Kidney epithelial cell (primary cell): ENCODE data around the gene KCNQ2. TPM values are rescaled to one million over a fixed set of nuclear protein-coding genes. Genes with fewer than 3 reads are reported as not detected.

Source experiments
- DNase-seq: peaks from one replicate; pipeline ENCODE4 v3.0.0-alpha.2; 2010; ENCODE audit warnings: low read depth
- H3K27me3 ChIP-seq: 2 replicates; pipeline ENCODE4 v1.6.0; 2011; ENCODE audit warnings: low read length; ENCODE audit not compliant: control insufficient read depth, insufficient read depth
- H3K36me3 ChIP-seq: 2 replicates; pipeline ENCODE4 v1.5.1; 2011; ENCODE audit warnings: low read length; ENCODE audit not compliant: control insufficient read depth, insufficient read depth
- H3K4me3 ChIP-seq: 2 replicates; pipeline ENCODE4 v1.5.1; 2011; ENCODE audit warnings: low read depth, mild to moderate bottlenecking, control low read depth, low read length
- total RNA-seq: library from RNA; depleted of rRNA; stranded (reverse); fragments of >200 nt; gene quantifications from 2 replicates; pipeline ENCODE4 v1.2.3, GENCODE V29; 2015
- TF ChIP-seq, protein P1 (sequence below): IDR thresholded peaks from 2 replicates; pipeline ENCODE4 v1.5.1; 2011; ENCODE audit warnings: mild to moderate bottlenecking, moderate library complexity, low read length, control low read depth, inconsistent platforms; ENCODE audit not compliant: insufficient read depth, poor library complexity, severe bottlenecking

The KCNQ2 gene
- total RNA-seq, 1 donor from 2014 or later, result 0.04 TPM

DNA sequence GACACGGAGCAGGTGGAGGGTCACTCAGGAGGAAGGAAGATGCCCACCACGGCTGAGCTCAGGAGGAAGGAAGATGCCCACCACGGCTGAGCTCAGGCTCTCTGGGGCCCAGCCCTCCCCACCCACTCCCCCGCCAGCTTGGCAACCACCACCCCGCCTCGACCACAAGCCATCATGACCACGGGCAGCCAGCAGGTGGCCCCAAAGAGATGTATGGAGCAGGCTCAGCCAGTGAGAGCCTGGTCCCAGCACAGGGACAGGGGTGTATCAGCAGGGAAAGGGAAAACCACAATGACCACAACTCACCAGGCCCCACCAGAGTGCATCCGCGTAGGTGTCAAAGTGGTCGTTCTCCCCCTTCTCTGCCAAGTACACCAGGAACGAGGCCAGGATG lies 30.4 kb downstream of the KCNQ2 start:
- Histone ChIP-seq H3K4me3 (no peak overlapping the region), H3K36me3 (no peaks in the 10 kb centered on the region), H3K27me3 (peaks cover 3% of the 10 kb centered on the region)
- no peak for DNase-seq
- TF ChIP-seq, protein P1, sequence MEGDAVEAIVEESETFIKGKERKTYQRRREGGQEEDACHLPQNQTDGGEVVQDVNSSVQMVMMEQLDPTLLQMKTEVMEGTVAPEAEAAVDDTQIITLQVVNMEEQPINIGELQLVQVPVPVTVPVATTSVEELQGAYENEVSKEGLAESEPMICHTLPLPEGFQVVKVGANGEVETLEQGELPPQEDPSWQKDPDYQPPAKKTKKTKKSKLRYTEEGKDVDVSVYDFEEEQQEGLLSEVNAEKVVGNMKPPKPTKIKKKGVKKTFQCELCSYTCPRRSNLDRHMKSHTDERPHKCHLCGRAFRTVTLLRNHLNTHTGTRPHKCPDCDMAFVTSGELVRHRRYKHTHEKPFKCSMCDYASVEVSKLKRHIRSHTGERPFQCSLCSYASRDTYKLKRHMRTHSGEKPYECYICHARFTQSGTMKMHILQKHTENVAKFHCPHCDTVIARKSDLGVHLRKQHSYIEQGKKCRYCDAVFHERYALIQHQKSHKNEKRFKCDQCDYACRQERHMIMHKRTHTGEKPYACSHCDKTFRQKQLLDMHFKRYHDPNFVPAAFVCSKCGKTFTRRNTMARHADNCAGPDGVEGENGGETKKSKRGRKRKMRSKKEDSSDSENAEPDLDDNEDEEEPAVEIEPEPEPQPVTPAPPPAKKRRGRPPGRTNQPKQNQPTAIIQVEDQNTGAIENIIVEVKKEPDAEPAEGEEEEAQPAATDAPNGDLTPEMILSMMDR, result no peak

DNA sequence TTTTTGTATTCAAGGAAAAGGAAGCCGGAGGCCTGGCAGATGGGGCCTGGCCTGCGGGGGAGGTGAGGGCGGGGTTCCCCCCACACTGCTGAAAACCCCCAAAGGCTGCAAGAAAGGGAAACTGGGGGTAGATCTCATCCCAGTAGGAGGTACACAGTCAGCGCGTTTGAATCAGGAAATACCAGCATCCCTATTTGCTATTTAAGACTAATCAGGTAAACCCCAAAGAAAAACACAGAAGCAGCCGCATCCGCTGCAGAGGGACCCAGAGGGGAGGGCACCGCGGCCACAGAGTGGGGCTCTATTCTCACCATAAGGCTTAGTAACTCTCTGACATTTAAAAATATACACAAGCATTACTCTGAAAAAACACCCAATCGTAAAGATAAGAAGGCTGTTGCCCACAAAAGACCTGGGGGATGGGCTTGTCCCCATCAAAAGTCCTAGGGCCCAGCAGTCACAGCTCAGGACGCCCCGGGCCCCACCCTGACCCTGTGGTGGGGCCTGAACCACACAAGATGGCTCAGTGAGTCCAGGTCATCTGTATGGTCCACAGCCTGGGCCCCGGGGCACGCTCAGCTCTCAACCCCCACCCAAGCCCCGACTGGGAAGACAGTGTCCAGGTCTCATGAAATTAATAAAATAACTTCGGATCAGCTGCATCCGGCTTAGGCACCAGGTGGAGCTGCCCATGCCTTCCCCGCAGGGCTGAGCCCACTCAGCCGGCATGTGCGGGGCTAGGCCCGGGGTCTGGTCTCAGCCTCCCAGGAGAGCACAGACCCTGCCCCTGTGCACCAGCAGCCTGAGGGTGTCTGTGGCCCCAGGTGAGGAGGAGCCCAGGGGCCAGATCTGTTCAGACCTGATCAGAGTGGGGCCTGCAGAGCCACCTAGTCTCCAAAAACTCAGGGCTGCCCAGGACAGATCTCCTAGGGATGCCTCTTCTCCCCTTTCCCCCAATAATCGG lies 31.0 kb downstream of the KCNQ2 start:
- Histone ChIP-seq H3K4me3 (no peak overlapping the region), H3K36me3 (no peaks in the 10 kb centered on the region), H3K27me3 (no peaks in the 10 kb centered on the region)
- DNase-seq, result no peak
- TF ChIP-seq, protein P1, result no peak

DNA sequence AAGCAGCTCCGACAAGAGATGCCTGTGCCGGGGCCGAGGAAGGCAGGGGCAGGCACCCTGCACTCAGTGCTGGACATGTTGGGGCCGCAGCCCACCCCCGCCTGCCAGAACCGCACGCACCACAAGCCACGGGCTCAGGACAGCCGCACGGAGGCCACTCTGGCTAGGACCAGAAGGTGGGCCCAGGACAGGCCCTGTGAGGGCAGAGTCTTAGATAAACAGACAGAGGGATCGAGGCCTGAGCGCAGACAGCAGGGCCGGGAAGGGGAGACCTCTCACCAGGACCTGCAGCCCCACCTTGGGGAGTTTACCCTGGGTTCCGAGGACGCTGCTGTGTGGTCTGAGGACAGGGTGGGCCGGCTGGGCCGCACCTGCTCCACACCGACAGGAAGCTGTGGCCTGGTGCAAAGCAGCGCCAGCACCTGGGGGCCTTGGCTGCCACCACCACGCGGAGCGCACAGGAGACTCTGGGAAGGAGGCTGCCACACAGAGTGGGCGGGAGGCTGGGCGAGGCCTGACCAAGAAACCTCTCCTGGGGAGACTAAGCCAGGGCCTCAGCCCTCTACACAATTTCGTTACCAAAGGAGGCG lies 32.0 kb downstream of the KCNQ2 start:
- no peak overlapping the region for H3K4me3 ChIP-seq
- H3K27me3 ChIP-seq, result no peaks in the 10 kb centered on the region
- DNase-seq, result no peak
- H3K36me3 ChIP-seq, result no peaks in the 10 kb centered on the region
- TF ChIP-seq, protein P1, result no peak

DNA sequence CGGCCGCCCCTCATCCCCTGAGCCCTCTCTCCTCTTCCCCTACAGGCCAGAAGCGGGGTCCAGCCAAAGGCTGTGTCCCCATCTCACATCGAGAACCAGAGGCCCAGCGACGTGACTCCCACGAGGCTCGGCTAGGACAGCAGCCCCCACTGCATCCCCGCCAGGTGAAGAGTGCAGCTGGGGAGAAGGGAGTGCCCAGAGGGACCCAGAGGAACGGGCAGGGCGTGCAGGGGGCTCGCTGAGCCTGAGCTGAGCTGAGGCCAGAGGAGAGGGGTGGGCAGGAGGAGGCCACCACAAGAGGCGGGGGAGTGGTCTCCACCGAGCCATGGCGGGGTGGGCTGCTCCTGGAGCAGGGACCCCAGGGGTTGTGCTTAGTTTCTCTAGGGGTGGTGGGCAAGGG lies 32.6 kb downstream of the KCNQ2 start:
- TF ChIP-seq, protein P1, result no peak
- no peak for DNase-seq

DNA sequence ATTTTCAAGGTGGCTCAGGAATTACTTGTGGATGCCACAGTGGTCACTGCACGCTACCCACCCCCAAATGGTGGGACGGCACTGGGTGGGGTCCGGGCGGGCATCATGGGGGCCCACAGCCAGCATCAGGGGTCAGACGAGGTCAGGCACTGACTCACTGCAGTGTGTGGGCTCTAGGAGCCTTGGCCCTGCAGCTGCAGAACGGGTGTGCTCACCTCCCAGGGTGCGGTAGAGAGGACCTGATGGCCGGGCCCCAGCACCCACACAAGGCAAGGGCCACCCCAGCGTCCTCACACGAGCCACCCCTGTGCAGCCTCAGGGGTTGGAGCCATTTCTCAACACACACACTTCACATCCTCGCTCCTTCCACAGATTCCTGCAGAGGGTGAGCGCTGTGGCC lies 34.3 kb downstream of the KCNQ2 start:
- Histone ChIP-seq H3K36me3 (no peaks in the 10 kb centered on the region), H3K27me3 (no peaks in the 10 kb centered on the region), H3K4me3 (no peak overlapping the region)
- DNase-seq, result no peak
- TF ChIP-seq, protein P1, result no peak

More for the DNA sequence above, 32.6 kb downstream of the KCNQ2 start:
- no peaks in the 10 kb centered on the region for H3K36me3 ChIP-seq
- H3K27me3 ChIP-seq, result no peaks in the 10 kb centered on the region
- H3K4me3 ChIP-seq, result no peak overlapping the region
